OCI-LY3 (cell line): ENCODE results near the gene PMVK.

ENCODE experiments used
- CTCF ChIP-seq: fragments of 200-600, 300-600 bp; sonication (generic); IDR thresholded peaks from 2 replicates; pipeline ENCODE4 v1.5.1; 2014; ENCODE audit warnings: antibody characterized with exemption, low read length, low read depth
- EZH2phosphoT487 ChIP-seq: fragments of 200-600 bp; shearing (Covaris generic); IDR thresholded peaks from 2 replicates; pipeline ENCODE4 v1.6.1; 2018; ENCODE audit warnings: antibody characterized with exemption, mixed run types, low read depth

GRCh38 chr1:154896771-154897286 lies 39.7 kb downstream of the PMVK start:
- TF ChIP-seq CTCF (no peak), EZH2phosphoT487 (no peak)
